SU-DHL-6 (cell line): ENCODE results near the gene GPR153.

ENCODE experiments used
- CTCF ChIP-seq: fragments of 200-600 bp; sonication (generic); IDR thresholded peaks from one replicate; pipeline ENCODE4 v1.5.1; 2017; ENCODE audit warnings: antibody characterized with exemption, mild to moderate bottlenecking, low read length, moderate library complexity; ENCODE audit not compliant: insufficient read depth, poor library complexity, severe bottlenecking
- EZH2phosphoT487 ChIP-seq: fragments of 200-600 bp; sonication (generic), shearing (Covaris generic); conservative IDR thresholded peaks from 2 replicates; pipeline ENCODE4 v1.6.1; 2018; ENCODE audit warnings: mild to moderate bottlenecking, antibody characterized with exemption, low read length, moderate library complexity, mixed read lengths

- TF ChIP-seq CTCF = no peak
- TF ChIP-seq EZH2phosphoT487 = no peak
Measured at GRCh38 chr1:6209661-6210580, 51.0 kb downstream of the GPR153 start.
